Activated CD8-positive, alpha-beta T cell treated with anti-CD3 and anti-CD28 coated beads, Interleukin-2, amount 10 ng/mL, durations not matched to agents 7 days and 5 days (primary cell): ENCODE data around the gene MED25. TPM values are rescaled to one million over a fixed set of nuclear protein-coding genes. Genes with fewer than 3 reads are reported as not detected.

Source experiments
- ATAC-seq: fragments of 150-1000 bp; cut with Tn5 transposase; one replicate; pipeline ENCODE4 v1.10.0; 2021; ENCODE audit warnings: moderate library complexity
- CTCF ChIA-PET: fragments of 350-600 bp; sonication (Branson Sonifier 250); formaldehyde crosslinking; loops from one replicate; lab custom pipeline; 2021; ENCODE audit warnings: antibody characterized with exemption; lab: Charles Lee
- POLR2A ChIA-PET: fragments of 350-600 bp; sonication (Branson Sonifier 250); formaldehyde crosslinking; loops from one replicate; lab custom pipeline; 2021; ENCODE audit warnings: antibody characterized with exemption; lab: Charles Lee
- DNase-seq: peaks from one replicate; pipeline ENCODE4 v3.0.0-alpha.2; 2020
- H3K27ac Mint-ChIP-seq: one replicate; pipeline ENCODE4 v1.8.0; 2021; ENCODE audit warnings: mild to moderate bottlenecking, mixed read lengths
- H3K27me3 Mint-ChIP-seq: one replicate; pipeline ENCODE4 v1.8.0; 2021; ENCODE audit warnings: low read depth, mixed read lengths
- H3K36me3 Mint-ChIP-seq: one replicate; pipeline ENCODE4 v1.8.0; 2021; ENCODE audit warnings: low read depth, mixed read lengths
- H3K4me1 Mint-ChIP-seq: one replicate; pipeline ENCODE4 v1.8.0; 2021; ENCODE audit warnings: low read depth, mixed read lengths
- H3K4me3 Mint-ChIP-seq: one replicate; pipeline ENCODE4 v1.8.0; 2021; ENCODE audit warnings: mild to moderate bottlenecking, mixed read lengths
- H3K9me3 Mint-ChIP-seq: one replicate; pipeline ENCODE4 v1.8.0; 2022; ENCODE audit warnings: mixed read lengths; ENCODE audit not compliant: insufficient read depth
- microRNA-seq: library from miRNA; unstranded; fragments of <30 nt; microRNA quantifications from one replicate; pipeline ENCODE4 v1.2.0, GENCODE V29; 2022
- total RNA-seq, 2 experiments: library from RNA; stranded (reverse); gene quantifications; one replicate each; pipeline ENCODE4 v1.2.3, GENCODE V29; 2021

MED25 gene
- total RNA-seq, 2 experiments from 2014 or later, result 59.9 to 62.2 TPM

DNA sequence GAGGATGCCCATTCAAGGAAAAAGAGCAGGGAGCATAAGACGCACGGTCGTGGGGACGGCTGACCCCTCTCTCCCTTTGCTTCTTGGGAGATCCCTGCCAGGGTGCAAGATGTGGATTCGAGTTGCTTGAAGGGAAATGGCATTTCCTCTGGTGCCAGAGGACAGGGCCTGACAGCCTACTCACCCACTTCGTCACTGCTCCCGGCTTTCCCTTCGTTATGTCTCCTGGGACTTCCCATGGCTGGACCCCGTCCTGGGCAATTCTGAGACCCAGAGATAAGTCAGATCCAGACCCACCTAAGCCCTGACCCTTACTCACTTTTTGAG, 60.6 kb downstream of the MED25 start:
- POLR2A ChIA-PET, result interaction anchor here (1.4 kb wide), 1 partner anchor 9 kb away, joined by 3 read pairs; no protein-coding TSS in a partner anchor
- Mint-ChIP-seq H3K4me3 (no peak overlapping the region), H3K27me3 (no peaks in the 10 kb centered on the region), H3K36me3 (peaks cover 38% of the 10 kb centered on the region), H3K27ac (no peak overlapping the region), H3K9me3 (no peaks in the 10 kb centered on the region), H3K4me1 (peaks cover 30% of the 10 kb centered on the region)
- ATAC-seq (no peak), DNase-seq (no peak)
- CTCF ChIA-PET, result no interaction called here

DNA sequence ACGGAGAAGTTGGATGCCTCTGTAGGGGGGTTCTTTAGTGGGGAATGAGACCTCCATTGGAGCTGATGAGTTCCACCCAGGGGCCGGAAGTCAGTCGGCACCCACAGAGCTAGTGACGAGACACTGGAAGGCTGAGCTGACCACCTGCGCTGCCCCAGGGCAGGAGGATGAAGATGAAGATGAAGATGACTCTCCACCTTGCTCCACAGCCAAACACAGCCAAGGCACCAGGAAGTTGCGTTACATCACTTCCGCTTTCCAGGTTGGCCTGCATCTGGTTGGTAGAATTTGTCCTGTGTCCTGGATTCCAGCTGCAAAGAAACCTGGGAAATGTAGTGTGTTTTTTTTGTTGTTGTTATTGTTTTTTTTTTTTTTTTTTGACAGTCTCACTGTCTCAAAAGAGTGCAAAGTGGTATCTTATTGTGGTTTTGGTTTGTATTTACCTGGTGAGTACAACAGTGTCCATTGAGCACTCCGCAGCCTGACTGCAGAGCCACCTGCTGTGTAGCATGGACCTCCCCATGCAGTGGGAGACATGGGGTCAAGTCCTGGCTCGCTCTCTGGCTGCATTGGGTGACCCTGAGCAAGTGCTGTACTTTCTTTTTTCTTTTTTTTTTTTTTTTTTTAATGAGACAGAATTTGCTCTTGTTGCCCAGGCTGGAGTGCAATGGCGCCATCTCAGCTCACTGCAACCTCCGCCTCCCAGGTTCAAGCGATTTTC, 61.3 kb downstream of the MED25 start:
- H3K36me3 Mint-ChIP-seq, result peaks cover 42% of the 10 kb centered on the region
- H3K9me3 Mint-ChIP-seq, result no peaks in the 10 kb centered on the region
- DNase-seq (no peak), ATAC-seq (no peak)
- no peak overlapping the region for H3K4me3 Mint-ChIP-seq
- ChIA-PET POLR2A (no interaction called here), CTCF (interaction anchor here (0.8 to 1.5 kb wide), 2 partner anchors 10 to 11 kb away, joined by 3 to 4 read pairs; no protein-coding TSS in a partner anchor)
- H3K27me3 Mint-ChIP-seq, result no peaks in the 10 kb centered on the region
- H3K4me1 Mint-ChIP-seq, result peaks cover 30% of the 10 kb centered on the region
- H3K27ac Mint-ChIP-seq, result no peak overlapping the region

DNA sequence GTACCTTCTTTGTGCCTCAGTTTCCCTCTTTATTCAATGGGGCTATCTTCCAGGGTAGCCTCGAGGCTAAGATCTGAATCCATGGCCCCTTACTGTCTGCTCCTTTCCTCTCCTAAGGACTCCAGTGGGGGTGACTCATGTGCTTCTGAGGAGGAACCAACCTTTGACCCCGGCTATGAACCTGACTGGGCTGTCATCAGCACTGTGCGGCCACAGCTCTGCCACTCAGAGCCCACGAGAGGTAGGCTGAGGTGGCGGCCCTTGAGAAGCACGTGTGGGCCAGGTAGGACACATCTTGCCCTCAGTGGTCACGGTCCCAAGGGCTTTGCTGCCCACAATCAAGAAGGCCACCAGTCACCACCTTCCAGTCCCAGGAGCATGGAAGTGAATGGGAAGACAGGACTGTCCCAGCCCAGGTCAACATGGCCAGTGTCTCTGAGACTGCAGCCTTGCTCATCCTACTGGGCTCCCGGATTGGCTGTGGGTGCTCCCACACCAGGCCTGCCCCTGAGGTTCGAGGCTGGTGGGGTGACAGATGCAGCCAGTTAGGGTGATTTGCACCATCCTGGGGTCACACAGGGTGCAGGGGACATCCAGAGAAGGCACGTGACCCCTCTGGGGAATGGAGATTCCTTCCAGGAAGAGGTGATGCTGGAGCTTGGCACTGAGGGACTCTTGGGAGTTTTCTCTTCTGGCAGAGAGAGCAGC, 62.2 kb downstream of the MED25 start:
- peaks cover 48% of the 10 kb centered on the region for H3K36me3 Mint-ChIP-seq
- H3K27me3 Mint-ChIP-seq, result no peaks in the 10 kb centered on the region
- CTCF ChIA-PET, result interaction anchor here (1.5 kb wide), 1 partner anchor 10 kb away, joined by 4 read pairs; no protein-coding TSS in a partner anchor
- POLR2A ChIA-PET, result no interaction called here
- DNase-seq (no peak), ATAC-seq (no peak)
- H3K9me3 Mint-ChIP-seq, result no peaks in the 10 kb centered on the region
- H3K4me1 Mint-ChIP-seq, result peaks cover 24% of the 10 kb centered on the region
- no peak overlapping the region for H3K27ac Mint-ChIP-seq
- no peak overlapping the region for H3K4me3 Mint-ChIP-seq

- no peaks in the 10 kb centered on the region for H3K27me3 Mint-ChIP-seq
- ATAC-seq (no peak), DNase-seq (no peak)
- peaks cover 19% of the 10 kb centered on the region for H3K4me1 Mint-ChIP-seq
- POLR2A ChIA-PET, result no interaction called here
- H3K4me3 Mint-ChIP-seq, result no peak overlapping the region
- no peak overlapping the region for H3K27ac Mint-ChIP-seq
- no peaks in the 10 kb centered on the region for H3K9me3 Mint-ChIP-seq
- CTCF ChIA-PET, result interaction anchor here (1.5 kb wide), 1 partner anchor 9 kb away, joined by 4 read pairs; no protein-coding TSS in a partner anchor
- H3K36me3 Mint-ChIP-seq, result peaks cover 49% of the 10 kb centered on the region
Measured at GRCh38 chr19:49881186-49881585, 63.1 kb downstream of the MED25 start.

GRCh38 chr19:49881672-49882394, 63.7 kb downstream of the MED25 start:
- CTCF ChIA-PET, result no interaction called here
- ATAC-seq, result no peak
- Mint-ChIP-seq H3K4me3 (no peak overlapping the region), H3K9me3 (no peaks in the 10 kb centered on the region), H3K27ac (no peak overlapping the region), H3K27me3 (no peaks in the 10 kb centered on the region), H3K36me3 (peaks cover 50% of the 10 kb centered on the region), H3K4me1 (peaks cover 19% of the 10 kb centered on the region)
- POLR2A ChIA-PET, result no interaction called here
- no peak for DNase-seq

DNA sequence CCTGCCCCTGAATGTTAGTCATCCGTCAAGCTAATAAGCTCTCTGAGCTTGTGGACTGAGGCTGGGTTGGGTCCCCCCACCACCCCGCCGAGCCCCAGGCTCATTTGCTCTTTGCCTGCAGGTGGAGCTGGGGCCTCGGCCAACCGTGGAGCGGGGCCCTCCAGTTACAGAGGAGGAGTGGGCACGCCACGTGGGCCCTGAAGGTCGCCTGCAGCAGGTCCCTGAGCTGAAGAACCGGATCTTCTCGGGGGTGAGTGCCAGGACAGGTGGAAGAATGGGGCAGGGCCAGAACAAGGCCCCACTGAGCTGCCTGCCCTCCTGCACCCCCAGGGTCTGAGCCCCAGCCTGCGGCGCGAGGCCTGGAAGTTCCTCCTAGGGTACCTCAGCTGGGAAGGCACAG, 64.6 kb downstream of the MED25 start:
- Mint-ChIP-seq H3K27ac (no peak overlapping the region), H3K4me3 (no peak overlapping the region), H3K9me3 (no peaks in the 10 kb centered on the region), H3K27me3 (no peaks in the 10 kb centered on the region), H3K36me3 (peaks cover 50% of the 10 kb centered on the region), H3K4me1 (peaks cover 19% of the 10 kb centered on the region)
- ATAC-seq (no peak), DNase-seq (no peak)
- ChIA-PET CTCF (no interaction called here), POLR2A (no interaction called here)

- ATAC-seq, result no peak
- H3K9me3 Mint-ChIP-seq, result no peaks in the 10 kb centered on the region
- CTCF ChIA-PET, result no interaction called here
- POLR2A ChIA-PET, result interaction anchor here (1.2 kb wide), 1 partner anchor 13 kb away, joined by 3 read pairs; the partner anchor contains the start of gene IL4I1
- peaks cover 16% of the 10 kb centered on the region for H3K4me1 Mint-ChIP-seq
- peaks cover 48% of the 10 kb centered on the region for H3K36me3 Mint-ChIP-seq
- H3K4me3 Mint-ChIP-seq, result no peak overlapping the region
- DNase-seq, result no peak
- H3K27me3 Mint-ChIP-seq, result no peaks in the 10 kb centered on the region
- H3K27ac Mint-ChIP-seq, result no peak overlapping the region
Measured at GRCh38 chr19:49883094-49883493, 65.0 kb downstream of the MED25 start.

- H3K36me3 Mint-ChIP-seq, result peaks cover 43% of the 10 kb centered on the region
- CTCF ChIA-PET, result no interaction called here
- H3K4me1 Mint-ChIP-seq, result peaks cover 6% of the 10 kb centered on the region
- H3K4me3 Mint-ChIP-seq, result no peak overlapping the region
- POLR2A ChIA-PET, result interaction anchor here (1.2 kb wide), 1 partner anchor 12 kb away, joined by 3 read pairs; the partner anchor contains the start of gene IL4I1
- no peak for DNase-seq
- no peak for ATAC-seq
- no peaks in the 10 kb centered on the region for H3K9me3 Mint-ChIP-seq
- H3K27ac Mint-ChIP-seq, result no peak overlapping the region
- H3K27me3 Mint-ChIP-seq, result no peaks in the 10 kb centered on the region
Measured at GRCh38 chr19:49884109-49884508, 66.0 kb downstream of the MED25 start.

- Mint-ChIP-seq H3K27ac (no peak overlapping the region), H3K9me3 (no peaks in the 10 kb centered on the region), H3K27me3 (no peaks in the 10 kb centered on the region), H3K36me3 (peaks cover 43% of the 10 kb centered on the region), H3K4me3 (no peak overlapping the region), H3K4me1 (peaks cover 4% of the 10 kb centered on the region)
- CTCF ChIA-PET, result no interaction called here
- no peak for DNase-seq
- no peak for ATAC-seq
- POLR2A ChIA-PET, result no interaction called here
Measured at GRCh38 chr19:49884760-49885159, 66.7 kb downstream of the MED25 start.

Small RNA genes within 50 kb of the gene (microRNA-seq; reads per million reads assigned to microRNA genes)
- gene MIR4749 (1.7 reads per million), gene MIR6799 (not detected), gene MIR6800 (1.7 reads per million)

Other genes with a start within 250 kb of the MED25 start
- 100 to 1,000 TPM; 147 to 159 TPM for gene NOSIP, start 237.7 kb upstream of the MED25 start, total RNA-seq
- 1 to 10 TPM; 1.5 to 1.9 TPM for gene PRRG2, start 237.0 kb upstream of the MED25 start, total RNA-seq
- 10 to 100 TPM; 39.4 to 39.9 TPM for gene PRR12, start 227.1 kb upstream of the MED25 start, total RNA-seq
- 1 to 10 TPM; 8.1 to 8.4 TPM for gene RRAS, start 178.1 kb upstream of the MED25 start, total RNA-seq
- gene SCAF1, start 176.1 kb upstream of the MED25 start, total RNA-seq, result 10 to 100 TPM; 61.0 to 64.1 TPM
- 100 to 1,000 TPM; 133 to 137 TPM for gene IRF3, start 152.4 kb upstream of the MED25 start, total RNA-seq
- 10 to 100 TPM; 84.7 to 87.7 TPM for gene BCL2L12, start 152.4 kb upstream of the MED25 start, total RNA-seq
- gene PRMT1, start 141.0 kb upstream of the MED25 start, total RNA-seq, result 100 to 1,000 TPM; 160 to 169 TPM
- 1 to 10 TPM; 4.4 to 4.5 TPM for gene ADM5, start 128.7 kb upstream of the MED25 start, total RNA-seq
- under 1 TPM; 0.52 to 0.82 TPM for gene CPT1C, start 127.2 kb upstream of the MED25 start, total RNA-seq
- gene TSKS, start 55.0 kb upstream of the MED25 start, total RNA-seq, result 1 to 10 TPM; 1.1 to 1.5 TPM
- 10 to 100 TPM; 88.1 to 96.4 TPM for gene AP2A1, start 51.3 kb upstream of the MED25 start, total RNA-seq
- 10 to 100 TPM; 23.1 to 24.2 TPM for gene FUZ, start 5.0 kb upstream of the MED25 start, total RNA-seq
- gene PTOV1, start 32.9 kb downstream of the MED25 start, total RNA-seq, result 10 to 100 TPM; 78.8 to 94.3 TPM
- gene PNKP, start 49.3 kb downstream of the MED25 start, total RNA-seq, result 100 to 1,000 TPM; 113 to 120 TPM
- gene AKT1S1, start 59.1 kb downstream of the MED25 start, total RNA-seq, result 10 to 100 TPM; 15.6 to 16.4 TPM
- 10 to 100 TPM; 28.6 to 30.8 TPM for gene TBC1D17, start 59.4 kb downstream of the MED25 start, total RNA-seq
- 1 to 10 TPM; 1.2 to 1.6 TPM for gene IL4I1, start 78.6 kb downstream of the MED25 start, total RNA-seq
- 1 to 10 TPM; 7.1 to 9.3 TPM for gene ATF5, start 110.9 kb downstream of the MED25 start, total RNA-seq
- gene NUP62, start 111.2 kb downstream of the MED25 start, total RNA-seq, result 100 to 1,000 TPM; 116 to 122 TPM
- gene SIGLEC11, start 142.9 kb downstream of the MED25 start, total RNA-seq, result not detected
- gene VRK3, start 207.1 kb downstream of the MED25 start, total RNA-seq, result 10 to 100 TPM; 67.7 to 74.8 TPM
- gene ZNF473, start 207.7 kb downstream of the MED25 start, total RNA-seq, result 1 to 10 TPM; 8.3 to 9.0 TPM